Activated CD8-positive, alpha-beta memory T cell treated with anti-CD3 and anti-CD28 coated beads for 1 hour (primary cell): ENCODE measurements around the gene NTRK2.

ENCODE experiments used
- DNase-seq, 2 donors: peaks; one replicate each; pipeline ENCODE4 v3.0.0-alpha.2; 2020; ENCODE audit warnings: low read depth in 1 of 2; ENCODE audit errors: extremely low read depth in 1 of 2

Gene NTRK2

GRCh38 chr9:85001925-85002324 is 332.4 kb downstream of the NTRK2 start:
- no peak for DNase-seq

GRCh38 chr9:85004818-85005413 is 335.4 kb downstream of the NTRK2 start:
- no peak for DNase-seq

GRCh38 chr9:85007748-85008147 is 338.2 kb downstream of the NTRK2 start:
- DNase-seq, result no peak

- DNase-seq, result no peak
Measured at GRCh38 chr9:85008215-85008614, 338.7 kb downstream of the NTRK2 start.

- no peak for DNase-seq
Measured at GRCh38 chr9:85009251-85009650, 339.7 kb downstream of the NTRK2 start.

GRCh38 chr9:85013703-85014102 is 344.2 kb downstream of the NTRK2 start:
- DNase-seq, result no peak

GRCh38 chr9:85014292-85014691 is 344.8 kb downstream of the NTRK2 start:
- no peak for DNase-seq

GRCh38 chr9:85016384-85017006 is 347.0 kb downstream of the NTRK2 start:
- DNase-seq, result no peak

- no peak for DNase-seq
Measured at GRCh38 chr9:85020791-85021190, 351.3 kb downstream of the NTRK2 start.

- no peak for DNase-seq
Measured at GRCh38 chr9:85021686-85022085, 352.2 kb downstream of the NTRK2 start.

GRCh38 chr9:85024374-85024773 is 354.8 kb downstream of the NTRK2 start:
- no peak for DNase-seq

GRCh38 chr9:85025638-85026037 is 356.1 kb downstream of the NTRK2 start:
- no peak for DNase-seq

- no peak for DNase-seq
Measured at GRCh38 chr9:85027870-85028269, 358.3 kb downstream of the NTRK2 start.

GRCh38 chr9:85030316-85030715 is 360.8 kb downstream of the NTRK2 start:
- DNase-seq, result no peak

- DNase-seq, result no peak
Measured at GRCh38 chr9:85036496-85036895, 367.0 kb downstream of the NTRK2 start.

GRCh38 chr9:85038061-85038460 is 368.5 kb downstream of the NTRK2 start:
- no peak for DNase-seq

- no peak for DNase-seq
Measured at GRCh38 chr9:85038824-85039608, 369.5 kb downstream of the NTRK2 start.

GRCh38 chr9:85040146-85040545 is 370.6 kb downstream of the NTRK2 start:
- DNase-seq, result no peak

GRCh38 chr9:85040821-85041465 is 371.4 kb downstream of the NTRK2 start:
- DNase-seq, result no peak

- DNase-seq, result no peak
Measured at GRCh38 chr9:85041466-85042137, 372.1 kb downstream of the NTRK2 start.

- no peak for DNase-seq
Measured at GRCh38 chr9:85042981-85043647, 373.6 kb downstream of the NTRK2 start.
